Panc1 (cell line): ENCODE results near the gene GLI3. TPM values are rescaled to one million over a fixed set of nuclear protein-coding genes. Genes with fewer than 3 reads are reported as not detected.

ENCODE experiments used
- ATAC-seq: fragments of 200-7000 bp; cut with Tn5 transposase; 2 replicates; pipeline ENCODE4 v1.9.1; 2020; ENCODE audit warnings: mild to moderate bottlenecking, moderate library complexity
- BruUV-seq: library from RNA; stranded (reverse); fragments of 400-500 nt; replicated peaks from 2 replicates; lab custom pipeline; 2021; lab: Mats Ljungman, UMichigan
- CTCF ChIA-PET: fragments of 300-600 bp; sonication (Branson Sonifier 250); formaldehyde crosslinking; loops from one replicate; lab custom pipeline; 2022; ENCODE audit warnings: antibody characterized with exemption; lab: Charles Lee
- POLR2A ChIA-PET: fragments of 300-600 bp; sonication (Branson Sonifier 250); formaldehyde crosslinking; loops from one replicate; lab custom pipeline; 2022; ENCODE audit warnings: antibody characterized with exemption; lab: Charles Lee
- DNase-seq: peaks from one replicate; pipeline ENCODE4 v3.0.0-alpha.2; 2010; ENCODE audit warnings: low read depth, low spot score
- H3K27ac ChIP-seq: 2 replicates; pipeline ENCODE4 v1.5.1; 2011; ENCODE audit warnings: mild to moderate bottlenecking, low read length, inconsistent platforms
- H3K27me3 ChIP-seq: fragments of 200-500 bp; sonication (Bioruptor generic); 2 replicates; pipeline ENCODE4 v1.6.0; 2014; ENCODE audit warnings: low read length, inconsistent platforms; ENCODE audit not compliant: control insufficient read depth, insufficient read depth
- H3K36me3 ChIP-seq: fragments of 200-500 bp; sonication (Bioruptor generic); 2 replicates; pipeline ENCODE4 v1.5.1; 2014; ENCODE audit warnings: inconsistent platforms, mild to moderate bottlenecking, low read length, moderate library complexity; ENCODE audit not compliant: control insufficient read depth, insufficient read depth
- H3K4me1 ChIP-seq: 2 replicates; pipeline ENCODE4 v1.5.1; 2011; ENCODE audit warnings: inconsistent platforms, mild to moderate bottlenecking, low read length, moderate library complexity; ENCODE audit not compliant: control insufficient read depth, insufficient read depth
- H3K4me3 ChIP-seq, 2 experiments: 2 replicates each; pipeline ENCODE4 v1.5.1; 2011 to 2012; ENCODE audit warnings: low read depth in 2 of 2, low read length in 2 of 2, mild to moderate bottlenecking in 2 of 2, inconsistent platforms in 1 of 2, moderate library complexity in 1 of 2
- H3K9me3 ChIP-seq: fragments of 200-500 bp; sonication (Bioruptor generic); 2 replicates; pipeline ENCODE4 v1.5.1; 2014; ENCODE audit warnings: low read depth, mild to moderate bottlenecking, inconsistent platforms, low read length, moderate library complexity; ENCODE audit not compliant: control insufficient read depth, insufficient read depth
- CTCF ChIP-seq: fragments of 450-650 bp; IDR thresholded peaks from 2 replicates; pipeline ENCODE4 v1.5.1; 2017; ENCODE audit warnings: mild to moderate bottlenecking
- POLR2AphosphoS5 ChIP-seq: IDR thresholded peaks from 2 replicates; pipeline ENCODE4 v1.6.1; 2012; ENCODE audit warnings: mild to moderate bottlenecking, low read depth, low read length, moderate library complexity
- REST ChIP-seq, 2 experiments: IDR thresholded peaks; 2 replicates each; pipeline ENCODE4 v1.6.1; 2011 to 2012; ENCODE audit warnings: low read depth in 2 of 2, control low read depth in 1 of 2, low read length in 1 of 2, mild to moderate bottlenecking in 1 of 2, moderate library complexity in 1 of 2; ENCODE audit not compliant: insufficient read depth in 1 of 2
- SIN3A ChIP-seq: IDR thresholded peaks from 2 replicates; pipeline ENCODE4 v1.6.1; 2012; ENCODE audit warnings: low read depth, mild to moderate bottlenecking, low read length, moderate library complexity, borderline replicate concordance; ENCODE audit not compliant: insufficient read depth
- TCF7L2 ChIP-seq: IDR thresholded peaks from 2 replicates; pipeline ENCODE4 v1.6.1; 2011; ENCODE audit warnings: mild to moderate bottlenecking, low read depth, low read length, inconsistent platforms
- in situ Hi-C: cut with HindIII; loops from 2 replicates; pipeline ENCODE4 v1.10.0; 2016; ENCODE audit warnings: low sequenced_read_pairs, low pct_unique_long_range_greater_than_20kb
- intact Hi-C: fragments of 100-400 bp; cut with micrococcal nuclease; formaldehyde crosslinking; loops from one replicate; pipeline ENCODE4 v1.10.0; 2022; ENCODE audit not compliant: unreplicated experiment
- total RNA-seq: library from RNA; stranded (reverse); gene quantifications from one replicate; pipeline ENCODE4 v1.2.1, GENCODE V29; 2021; ENCODE audit not compliant: unreplicated experiment

Gene GLI3
- total RNA-seq, 1 experiment from 2014 or later: 3.7 TPM

- H3K4me3 ChIP-seq: no peak overlapping the region
- no peaks in the 10 kb centered on the region for H3K36me3 ChIP-seq
- TF ChIP-seq SIN3A: no peak
- no peak for TF ChIP-seq POLR2AphosphoS5
- TF ChIP-seq TCF7L2: no peak
- TF ChIP-seq REST (IDR thresholded peaks at IDR 0.05; ENCODE audit: insufficient read depth in 1 of 2, low read depth in 2 of 2, low read length in 1 of 2): no peak
- TF ChIP-seq CTCF: no peak
- H3K27me3 ChIP-seq: no peaks in the 10 kb centered on the region
- no peak for DNase-seq
- in situ Hi-C loops (no loop called here), intact Hi-C loops (no loop called here)
- no peak overlapping the region for H3K27ac ChIP-seq
- ChIA-PET POLR2A (no interaction called here), CTCF (no interaction called here)
- no peaks in the 10 kb centered on the region for H3K9me3 ChIP-seq
- no TSS peak for BruUV-seq
- H3K4me1 ChIP-seq: no peaks in the 10 kb centered on the region
- no peak for ATAC-seq
These were observed 203.5 kb downstream of the GLI3 start for GRCh38 chr7:42033480-42033879.

- no peaks in the 10 kb centered on the region for H3K27me3 ChIP-seq
- intact Hi-C loops (no loop called here), in situ Hi-C loops (no loop called here)
- no peaks in the 10 kb centered on the region for H3K4me1 ChIP-seq
- ChIA-PET POLR2A (no interaction called here), CTCF (no interaction called here)
- TF ChIP-seq SIN3A (no peak), CTCF (no peak), TCF7L2 (no peak), REST (IDR thresholded peaks at IDR 0.05; ENCODE audit: insufficient read depth in 1 of 2, low read depth in 2 of 2, low read length in 1 of 2) (no peak), POLR2AphosphoS5 (no peak)
- H3K9me3 ChIP-seq: no peaks in the 10 kb centered on the region
- H3K4me3 ChIP-seq: no peak overlapping the region
- ATAC-seq (no peak), DNase-seq (no peak)
- no peaks in the 10 kb centered on the region for H3K36me3 ChIP-seq
- no TSS peak for BruUV-seq
- no peak overlapping the region for H3K27ac ChIP-seq
These were observed 207.6 kb downstream of the GLI3 start for GRCh38 chr7:42029405-42029804.
